ENCODE results near the gene CATSPERD. TPM values are rescaled to one million over a fixed set of nuclear protein-coding genes. Genes with fewer than 3 reads are reported as not detected.

CATSPERD gene
- total RNA-seq, 1 experiment from 2014 or later = 0.50 TPM

DNA sequence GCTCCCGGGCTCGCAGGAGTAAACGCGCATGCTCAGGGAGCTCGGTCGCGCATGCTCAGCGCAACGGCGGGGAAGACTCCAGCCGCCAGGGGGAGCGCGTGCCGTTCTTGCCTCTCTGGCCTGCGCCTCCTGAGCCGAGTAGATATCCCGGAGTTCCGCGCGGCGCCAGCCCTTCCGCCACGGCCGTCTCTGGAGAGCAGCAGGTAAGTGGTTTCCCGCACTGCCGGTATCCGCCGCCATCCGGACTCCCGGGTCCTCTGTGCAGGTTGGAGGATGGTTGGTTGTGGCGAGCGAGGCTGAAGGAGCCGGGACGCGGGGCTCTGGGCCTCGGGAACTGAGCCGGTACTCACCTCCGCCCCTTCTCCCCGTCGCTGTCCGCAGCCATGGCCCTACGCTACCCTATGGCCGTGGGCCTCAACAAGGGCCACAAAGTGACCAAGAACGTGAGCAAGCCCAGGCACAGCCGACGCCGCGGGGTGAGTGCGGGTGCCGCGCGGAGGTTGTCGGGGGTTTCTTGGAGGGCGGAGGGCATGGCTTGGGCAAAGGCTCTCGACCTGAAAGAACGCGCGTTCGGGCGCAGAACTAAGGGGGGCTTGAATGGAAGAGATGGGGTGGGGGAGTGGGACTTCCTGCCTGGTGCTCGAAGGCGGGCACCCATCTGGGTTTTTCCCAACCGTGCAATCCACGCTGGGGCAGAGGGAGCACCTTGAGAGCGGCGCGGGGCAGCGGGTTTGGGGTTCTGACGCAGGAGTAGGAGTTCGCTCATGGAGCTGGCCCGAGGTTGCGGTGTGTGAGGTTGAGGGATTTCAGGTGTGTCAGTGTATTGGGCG, 30.1 kb upstream of the CATSPERD start, which contains the start of gene RPL36 (continued):
- no peak for TF ChIP-seq ZNF121 (CRISPR knock-in tag; IDR thresholded peaks at IDR 0.05)
- peak; percentile 61; the same call in 1 of the 2 replicates for TF ChIP-seq NFE2L1 (CRISPR knock-in tag; IDR thresholded peaks at IDR 0.05)
- TF ChIP-seq ZNF232 (CRISPR knock-in tag; IDR thresholded peaks at IDR 0.05) = no peak

DNA sequence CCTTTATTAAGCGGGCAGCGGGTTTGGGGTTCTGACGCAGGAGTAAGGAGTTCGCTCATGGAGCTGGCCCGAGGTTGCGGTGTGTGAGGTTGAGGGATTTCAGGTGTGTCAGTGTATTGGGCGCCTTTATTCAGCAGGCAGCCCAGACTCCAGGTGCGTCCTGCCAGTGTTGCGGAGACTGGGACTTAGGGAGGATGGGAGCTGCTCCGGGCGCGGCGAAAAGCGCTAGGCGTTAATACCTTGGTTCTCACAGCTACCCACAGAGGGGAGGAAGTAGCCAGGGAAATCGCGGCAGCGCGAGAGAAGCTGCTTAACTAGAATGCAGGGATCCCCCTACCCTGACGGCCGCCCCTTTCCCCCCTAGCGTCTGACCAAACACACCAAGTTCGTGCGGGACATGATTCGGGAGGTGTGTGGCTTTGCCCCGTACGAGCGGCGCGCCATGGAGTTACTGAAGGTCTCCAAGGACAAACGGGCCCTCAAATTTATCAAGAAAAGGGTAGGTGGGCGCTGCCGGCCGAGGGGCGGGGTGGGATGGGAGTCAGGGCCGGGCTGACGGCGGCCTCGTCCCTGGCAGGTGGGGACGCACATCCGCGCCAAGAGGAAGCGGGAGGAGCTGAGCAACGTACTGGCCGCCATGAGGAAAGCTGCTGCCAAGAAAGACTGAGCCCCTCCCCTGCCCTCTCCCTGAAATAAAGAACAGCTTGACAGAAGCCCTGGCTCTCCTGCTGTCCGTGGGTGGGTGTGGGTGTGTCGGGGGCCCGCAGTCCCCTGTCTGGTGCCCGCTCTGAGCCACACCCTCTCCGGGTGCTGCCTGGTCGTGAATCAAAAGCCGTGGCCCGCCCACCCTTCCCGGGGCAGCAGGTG, 29.2 kb upstream of the CATSPERD start:
- DNase-seq (ENCODE audit: low spot score) (no peak), ATAC-seq (no peak)
- H3K27ac Mint-ChIP-seq = peak overlapping the region; percentile 95
- peaks cover 10% of the 10 kb centered on the region; the same call in 1 of the 2 replicates for H3K4me1 Mint-ChIP-seq
- no peaks in the 10 kb centered on the region for H3K9me3 Mint-ChIP-seq
- peaks cover 35% of the 10 kb centered on the region for H3K36me3 Mint-ChIP-seq
- peak overlapping the region; percentile 99 for H3K4me3 Mint-ChIP-seq
- H3K27me3 Mint-ChIP-seq (ENCODE audit: low read depth) = peaks cover 5% of the 10 kb centered on the region; the same call in 1 of the 2 replicates
- POLR2A ChIA-PET = interaction anchor here (0.5 to 2.7 kb wide), 5 partner anchors 18 to 67 kb away, joined by 3 to 14 read pairs (median 3); partner anchors contain the start of genes CATSPERD and LONP1
- CTCF ChIA-PET = interaction anchor here (0.5 to 0.9 kb wide), 3 partner anchors 21 to 113 kb away, joined by 3 to 5 read pairs (median 3); no protein-coding TSS in a partner anchor
- TF ChIP-seq, protein P1, sequence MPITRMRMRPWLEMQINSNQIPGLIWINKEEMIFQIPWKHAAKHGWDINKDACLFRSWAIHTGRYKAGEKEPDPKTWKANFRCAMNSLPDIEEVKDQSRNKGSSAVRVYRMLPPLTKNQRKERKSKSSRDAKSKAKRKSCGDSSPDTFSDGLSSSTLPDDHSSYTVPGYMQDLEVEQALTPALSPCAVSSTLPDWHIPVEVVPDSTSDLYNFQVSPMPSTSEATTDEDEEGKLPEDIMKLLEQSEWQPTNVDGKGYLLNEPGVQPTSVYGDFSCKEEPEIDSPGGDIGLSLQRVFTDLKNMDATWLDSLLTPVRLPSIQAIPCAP (CRISPR knock-in tag; IDR thresholded peaks at IDR 0.05) = no peak
- TF ChIP-seq TP53 (CRISPR knock-in tag; IDR thresholded peaks at IDR 0.05) (0 out of 2 replicates have a peak, but pooled peaks have one; percentile 14), RELA (CRISPR knock-in tag; IDR thresholded peaks at IDR 0.05; ENCODE audit: borderline replicate concordance) (0 out of 2 replicates have a peak, but pooled peaks have one; percentile 21), ZNF416 (CRISPR knock-in tag; IDR thresholded peaks at IDR 0.05) (0 out of 2 replicates have a peak, but pooled peaks have one; percentile 28), ETV6 (CRISPR knock-in tag; IDR thresholded peaks at IDR 0.05) (0 out of 2 replicates have a peak, but pooled peaks have one; percentile 12), SMAD4 (CRISPR knock-in tag; IDR thresholded peaks at IDR 0.05) (no peak), KAT7 (CRISPR knock-in tag; IDR thresholded peaks at IDR 0.05; ENCODE audit: borderline replicate concordance) (peak; percentile 21; the same call in 1 of the 2 replicates), ZNF423 (CRISPR knock-in tag; IDR thresholded peaks at IDR 0.05) (no peak), ESRRA (CRISPR knock-in tag; IDR thresholded peaks at IDR 0.05; ENCODE audit: borderline replicate concordance) (0 out of 2 replicates have a peak, but pooled peaks have one; percentile 22), TEAD1 (CRISPR knock-in tag; IDR thresholded peaks at IDR 0.05) (no peak), PRRX2 (CRISPR knock-in tag; IDR thresholded peaks at IDR 0.05) (peak; percentile 80), EMX1 (CRISPR knock-in tag; IDR thresholded peaks at IDR 0.05) (peak; percentile 80; the same call in 1 of the 2 replicates), FOXP1 (CRISPR knock-in tag; IDR thresholded peaks at IDR 0.05; ENCODE audit: borderline replicate concordance) (0 out of 2 replicates have a peak, but pooled peaks have one; percentile 6), TEAD4 (CRISPR knock-in tag; IDR thresholded peaks at IDR 0.05) (peak; percentile 23; the same call in 1 of the 2 replicates), ZNF671 (CRISPR knock-in tag; IDR thresholded peaks at IDR 0.05) (peak; percentile 56; the same call in 1 of the 2 replicates)
- TF ChIP-seq, protein P2, sequence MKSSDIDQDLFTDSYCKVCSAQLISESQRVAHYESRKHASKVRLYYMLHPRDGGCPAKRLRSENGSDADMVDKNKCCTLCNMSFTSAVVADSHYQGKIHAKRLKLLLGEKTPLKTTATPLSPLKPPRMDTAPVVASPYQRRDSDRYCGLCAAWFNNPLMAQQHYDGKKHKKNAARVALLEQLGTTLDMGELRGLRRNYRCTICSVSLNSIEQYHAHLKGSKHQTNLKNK (CRISPR knock-in tag; IDR thresholded peaks at IDR 0.05) = peak; percentile 8; the same call in 1 of the 2 replicates
- TF ChIP-seq, protein P3, sequence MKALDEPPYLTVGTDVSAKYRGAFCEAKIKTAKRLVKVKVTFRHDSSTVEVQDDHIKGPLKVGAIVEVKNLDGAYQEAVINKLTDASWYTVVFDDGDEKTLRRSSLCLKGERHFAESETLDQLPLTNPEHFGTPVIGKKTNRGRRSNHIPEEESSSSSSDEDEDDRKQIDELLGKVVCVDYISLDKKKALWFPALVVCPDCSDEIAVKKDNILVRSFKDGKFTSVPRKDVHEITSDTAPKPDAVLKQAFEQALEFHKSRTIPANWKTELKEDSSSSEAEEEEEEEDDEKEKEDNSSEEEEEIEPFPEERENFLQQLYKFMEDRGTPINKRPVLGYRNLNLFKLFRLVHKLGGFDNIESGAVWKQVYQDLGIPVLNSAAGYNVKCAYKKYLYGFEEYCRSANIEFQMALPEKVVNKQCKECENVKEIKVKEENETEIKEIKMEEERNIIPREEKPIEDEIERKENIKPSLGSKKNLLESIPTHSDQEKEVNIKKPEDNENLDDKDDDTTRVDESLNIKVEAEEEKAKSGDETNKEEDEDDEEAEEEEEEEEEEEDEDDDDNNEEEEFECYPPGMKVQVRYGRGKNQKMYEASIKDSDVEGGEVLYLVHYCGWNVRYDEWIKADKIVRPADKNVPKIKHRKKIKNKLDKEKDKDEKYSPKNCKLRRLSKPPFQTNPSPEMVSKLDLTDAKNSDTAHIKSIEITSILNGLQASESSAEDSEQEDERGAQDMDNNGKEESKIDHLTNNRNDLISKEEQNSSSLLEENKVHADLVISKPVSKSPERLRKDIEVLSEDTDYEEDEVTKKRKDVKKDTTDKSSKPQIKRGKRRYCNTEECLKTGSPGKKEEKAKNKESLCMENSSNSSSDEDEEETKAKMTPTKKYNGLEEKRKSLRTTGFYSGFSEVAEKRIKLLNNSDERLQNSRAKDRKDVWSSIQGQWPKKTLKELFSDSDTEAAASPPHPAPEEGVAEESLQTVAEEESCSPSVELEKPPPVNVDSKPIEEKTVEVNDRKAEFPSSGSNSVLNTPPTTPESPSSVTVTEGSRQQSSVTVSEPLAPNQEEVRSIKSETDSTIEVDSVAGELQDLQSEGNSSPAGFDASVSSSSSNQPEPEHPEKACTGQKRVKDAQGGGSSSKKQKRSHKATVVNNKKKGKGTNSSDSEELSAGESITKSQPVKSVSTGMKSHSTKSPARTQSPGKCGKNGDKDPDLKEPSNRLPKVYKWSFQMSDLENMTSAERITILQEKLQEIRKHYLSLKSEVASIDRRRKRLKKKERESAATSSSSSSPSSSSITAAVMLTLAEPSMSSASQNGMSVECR (CRISPR knock-in tag; IDR thresholded peaks at IDR 0.05; ENCODE audit: borderline replicate concordance) = 0 out of 2 replicates have a peak, but pooled peaks have one; percentile 18
- TF ChIP-seq, protein P4, sequence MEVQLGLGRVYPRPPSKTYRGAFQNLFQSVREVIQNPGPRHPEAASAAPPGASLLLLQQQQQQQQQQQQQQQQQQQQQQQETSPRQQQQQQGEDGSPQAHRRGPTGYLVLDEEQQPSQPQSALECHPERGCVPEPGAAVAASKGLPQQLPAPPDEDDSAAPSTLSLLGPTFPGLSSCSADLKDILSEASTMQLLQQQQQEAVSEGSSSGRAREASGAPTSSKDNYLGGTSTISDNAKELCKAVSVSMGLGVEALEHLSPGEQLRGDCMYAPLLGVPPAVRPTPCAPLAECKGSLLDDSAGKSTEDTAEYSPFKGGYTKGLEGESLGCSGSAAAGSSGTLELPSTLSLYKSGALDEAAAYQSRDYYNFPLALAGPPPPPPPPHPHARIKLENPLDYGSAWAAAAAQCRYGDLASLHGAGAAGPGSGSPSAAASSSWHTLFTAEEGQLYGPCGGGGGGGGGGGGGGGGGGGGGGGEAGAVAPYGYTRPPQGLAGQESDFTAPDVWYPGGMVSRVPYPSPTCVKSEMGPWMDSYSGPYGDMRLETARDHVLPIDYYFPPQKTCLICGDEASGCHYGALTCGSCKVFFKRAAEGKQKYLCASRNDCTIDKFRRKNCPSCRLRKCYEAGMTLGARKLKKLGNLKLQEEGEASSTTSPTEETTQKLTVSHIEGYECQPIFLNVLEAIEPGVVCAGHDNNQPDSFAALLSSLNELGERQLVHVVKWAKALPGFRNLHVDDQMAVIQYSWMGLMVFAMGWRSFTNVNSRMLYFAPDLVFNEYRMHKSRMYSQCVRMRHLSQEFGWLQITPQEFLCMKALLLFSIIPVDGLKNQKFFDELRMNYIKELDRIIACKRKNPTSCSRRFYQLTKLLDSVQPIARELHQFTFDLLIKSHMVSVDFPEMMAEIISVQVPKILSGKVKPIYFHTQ (CRISPR knock-in tag; IDR thresholded peaks at IDR 0.05) = peak; percentile 73; the same call in 1 of the 2 replicates
- TF ChIP-seq, protein P5, sequence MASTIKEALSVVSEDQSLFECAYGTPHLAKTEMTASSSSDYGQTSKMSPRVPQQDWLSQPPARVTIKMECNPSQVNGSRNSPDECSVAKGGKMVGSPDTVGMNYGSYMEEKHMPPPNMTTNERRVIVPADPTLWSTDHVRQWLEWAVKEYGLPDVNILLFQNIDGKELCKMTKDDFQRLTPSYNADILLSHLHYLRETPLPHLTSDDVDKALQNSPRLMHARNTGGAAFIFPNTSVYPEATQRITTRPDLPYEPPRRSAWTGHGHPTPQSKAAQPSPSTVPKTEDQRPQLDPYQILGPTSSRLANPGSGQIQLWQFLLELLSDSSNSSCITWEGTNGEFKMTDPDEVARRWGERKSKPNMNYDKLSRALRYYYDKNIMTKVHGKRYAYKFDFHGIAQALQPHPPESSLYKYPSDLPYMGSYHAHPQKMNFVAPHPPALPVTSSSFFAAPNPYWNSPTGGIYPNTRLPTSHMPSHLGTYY (CRISPR knock-in tag; IDR thresholded peaks at IDR 0.05) = peak; percentile 87
- TF ChIP-seq, protein P6, sequence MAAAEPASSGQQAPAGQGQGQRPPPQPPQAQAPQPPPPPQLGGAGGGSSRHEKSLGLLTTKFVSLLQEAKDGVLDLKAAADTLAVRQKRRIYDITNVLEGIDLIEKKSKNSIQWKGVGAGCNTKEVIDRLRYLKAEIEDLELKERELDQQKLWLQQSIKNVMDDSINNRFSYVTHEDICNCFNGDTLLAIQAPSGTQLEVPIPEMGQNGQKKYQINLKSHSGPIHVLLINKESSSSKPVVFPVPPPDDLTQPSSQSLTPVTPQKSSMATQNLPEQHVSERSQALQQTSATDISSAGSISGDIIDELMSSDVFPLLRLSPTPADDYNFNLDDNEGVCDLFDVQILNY (CRISPR knock-in tag; IDR thresholded peaks at IDR 0.05) = 0 out of 2 replicates have a peak, but pooled peaks have one; percentile 24
